HG03064 (cell line): ENCODE results near the gene STARD13.
"Not testable (repeated sequence)": the region's sequence is repeated elsewhere in the genome, so short reads cannot be mapped to it uniquely, and the experiment has no call there.

ENCODE experiments used
- ATAC-seq: cut with Tn5 transposase; IDR thresholded peaks from one replicate; pipeline ENCODE4 v1.9.1; 2021; ENCODE audit warnings: low read depth; ENCODE audit not compliant: unreplicated experiment

STARD13 gene

DNA sequence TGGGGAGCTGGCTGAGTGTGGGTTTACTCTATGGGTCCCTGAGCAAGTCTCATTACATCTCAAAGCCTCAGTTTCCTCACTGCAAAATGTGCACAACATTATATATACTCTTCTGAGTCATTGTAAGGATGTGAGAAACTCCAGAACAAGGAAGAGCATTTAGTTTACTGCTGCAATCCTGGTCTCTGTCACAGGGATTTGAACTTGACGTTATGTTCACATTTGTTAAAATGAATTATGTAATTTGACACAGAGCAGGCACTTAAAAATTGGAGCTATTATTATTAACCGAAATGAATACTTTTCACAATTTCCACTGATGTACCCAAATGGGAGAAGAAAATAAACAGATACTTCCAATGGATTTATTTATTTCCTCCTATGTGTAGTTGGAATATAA lies 101.0 kb downstream of the STARD13 start:
- ATAC-seq = no peak

DNA sequence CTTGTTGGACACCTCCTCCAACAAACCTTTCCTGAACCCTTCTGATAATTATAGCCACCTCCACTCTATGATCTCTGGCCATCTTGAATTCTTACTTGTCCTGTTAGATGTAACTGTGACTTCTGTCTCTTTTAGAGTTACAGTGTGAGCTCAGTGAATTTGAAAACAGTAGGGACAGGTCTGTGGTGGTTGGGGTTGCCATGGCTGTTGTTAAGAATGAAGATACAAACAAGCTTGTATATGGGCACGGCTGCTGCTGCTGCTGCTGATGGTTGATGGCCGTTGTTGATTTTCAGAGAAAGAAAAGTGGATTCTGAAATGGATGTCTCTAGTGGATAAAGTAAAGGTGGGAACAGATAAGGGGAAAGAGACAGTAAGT lies 101.5 kb downstream of the STARD13 start:
- no peak for ATAC-seq

DNA sequence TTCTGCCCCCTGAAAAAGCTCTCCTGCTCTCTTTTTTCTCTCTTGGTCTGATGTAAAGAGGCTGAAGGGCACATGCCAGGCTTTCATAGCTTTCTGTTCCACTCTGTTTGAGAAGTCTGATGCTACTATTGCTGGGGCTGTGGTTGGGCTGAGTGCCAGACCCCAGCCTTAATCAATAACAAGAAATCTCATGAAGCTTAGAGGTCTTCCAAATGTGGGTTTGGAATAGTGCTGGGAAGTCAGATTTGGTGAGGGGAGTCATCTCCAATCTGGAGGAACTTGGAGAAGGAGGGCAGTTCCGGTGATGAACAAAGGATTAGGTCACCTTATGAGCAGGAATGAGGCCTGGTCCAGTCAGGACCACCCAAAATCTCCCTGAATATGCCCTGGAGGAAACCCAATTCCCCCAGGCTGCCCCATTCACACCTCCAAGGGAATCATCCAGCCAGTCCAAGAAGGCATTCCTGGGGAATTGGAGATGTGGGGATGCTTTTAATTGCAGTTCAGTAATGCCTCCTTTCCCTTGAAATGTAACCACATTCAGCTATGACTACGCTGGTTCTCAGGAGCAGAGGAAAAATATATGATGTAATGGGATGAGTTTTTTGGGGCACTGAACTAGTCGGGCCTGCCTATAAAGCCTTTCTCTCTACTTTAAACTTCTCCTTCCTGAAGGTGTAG lies 102.0 kb downstream of the STARD13 start:
- no peak for ATAC-seq

DNA sequence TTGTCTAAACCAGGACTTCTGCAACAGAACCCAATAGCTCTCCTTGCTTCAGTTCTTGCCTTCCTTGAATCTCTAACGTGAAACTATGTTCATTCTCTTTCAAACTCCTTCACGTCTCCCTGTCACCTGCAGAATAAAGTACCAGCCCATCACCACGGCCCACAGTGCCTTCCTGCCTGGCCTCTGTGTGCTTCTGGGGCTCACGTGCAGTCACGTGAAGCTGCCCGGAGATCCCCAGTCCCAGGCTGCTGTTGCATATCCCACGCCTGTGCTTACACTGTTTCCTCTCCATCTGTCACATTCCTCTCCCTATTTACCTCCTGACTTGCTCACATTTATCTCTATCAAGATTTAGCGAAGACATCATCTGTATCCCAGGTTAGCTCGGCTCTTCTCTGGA lies 102.8 kb downstream of the STARD13 start:
- ATAC-seq = peak; percentile 45

DNA sequence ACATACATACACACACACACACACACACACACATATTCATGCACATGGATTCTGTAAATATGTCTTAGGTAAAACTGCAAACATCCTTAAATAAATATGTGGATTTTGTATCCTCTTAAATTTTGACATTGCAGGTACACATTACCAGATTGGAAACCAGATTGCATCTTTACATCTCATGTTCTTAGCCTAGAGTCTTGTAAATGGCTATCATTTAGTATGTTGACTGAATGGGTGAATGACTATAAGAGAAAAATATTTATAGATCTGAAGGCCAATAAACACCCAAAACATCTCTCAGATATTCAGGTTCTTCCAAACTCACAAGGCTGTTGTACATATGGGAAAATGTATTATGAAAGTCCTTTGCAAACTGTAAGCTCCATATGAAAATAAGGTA lies 104.3 kb downstream of the STARD13 start:
- ATAC-seq = no peak

DNA sequence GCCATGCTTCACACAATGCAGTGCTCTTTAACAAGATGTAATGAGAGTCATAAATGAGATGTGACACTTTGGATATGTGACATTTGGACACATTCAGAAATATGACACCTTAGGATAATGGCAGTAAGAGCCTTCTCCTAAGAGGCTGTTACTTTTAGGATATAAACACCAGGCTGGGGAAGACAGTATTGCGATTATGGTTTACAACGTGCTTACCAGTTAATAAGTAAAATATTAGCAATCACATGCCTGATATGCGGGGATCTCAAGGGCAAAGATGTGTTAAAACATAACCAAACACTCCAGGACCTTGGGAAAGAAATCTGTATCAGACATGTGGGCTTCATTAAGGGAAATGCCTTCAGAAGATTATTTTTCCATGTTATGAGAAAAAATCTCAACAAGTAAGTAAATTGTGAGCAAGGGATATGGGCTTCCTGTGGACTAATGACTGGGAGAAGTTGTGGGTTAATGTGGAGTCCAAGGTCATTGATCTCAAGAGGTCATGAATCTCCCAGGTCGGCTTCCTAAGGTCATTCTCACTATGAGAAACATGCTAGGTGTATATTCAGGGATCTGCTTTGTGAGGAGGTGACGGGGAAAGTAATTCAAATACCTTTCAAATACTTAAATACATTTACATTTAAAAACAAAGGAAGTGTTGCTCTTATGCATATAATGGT lies 105.3 kb downstream of the STARD13 start:
- ATAC-seq = no peak

DNA sequence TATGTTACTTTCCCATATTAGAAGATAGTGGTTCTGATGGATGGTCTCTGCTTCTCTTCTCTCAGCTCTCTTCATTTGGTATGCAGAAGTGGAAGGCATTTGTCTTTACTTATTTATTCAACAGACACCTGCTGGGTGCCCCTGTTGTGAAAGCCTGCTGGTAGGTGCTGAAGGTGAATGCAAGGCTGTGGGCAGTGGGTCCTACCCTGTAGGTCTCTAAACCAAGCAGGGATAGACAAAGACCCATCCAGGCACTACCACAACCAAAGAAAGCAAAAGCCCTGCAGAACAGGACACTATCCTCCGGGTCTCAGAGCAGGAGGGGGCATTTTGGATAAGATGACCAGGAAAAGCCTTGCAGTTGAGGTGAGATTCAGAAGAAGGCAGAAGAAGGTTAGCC lies 106.1 kb downstream of the STARD13 start:
- no peak for ATAC-seq

DNA sequence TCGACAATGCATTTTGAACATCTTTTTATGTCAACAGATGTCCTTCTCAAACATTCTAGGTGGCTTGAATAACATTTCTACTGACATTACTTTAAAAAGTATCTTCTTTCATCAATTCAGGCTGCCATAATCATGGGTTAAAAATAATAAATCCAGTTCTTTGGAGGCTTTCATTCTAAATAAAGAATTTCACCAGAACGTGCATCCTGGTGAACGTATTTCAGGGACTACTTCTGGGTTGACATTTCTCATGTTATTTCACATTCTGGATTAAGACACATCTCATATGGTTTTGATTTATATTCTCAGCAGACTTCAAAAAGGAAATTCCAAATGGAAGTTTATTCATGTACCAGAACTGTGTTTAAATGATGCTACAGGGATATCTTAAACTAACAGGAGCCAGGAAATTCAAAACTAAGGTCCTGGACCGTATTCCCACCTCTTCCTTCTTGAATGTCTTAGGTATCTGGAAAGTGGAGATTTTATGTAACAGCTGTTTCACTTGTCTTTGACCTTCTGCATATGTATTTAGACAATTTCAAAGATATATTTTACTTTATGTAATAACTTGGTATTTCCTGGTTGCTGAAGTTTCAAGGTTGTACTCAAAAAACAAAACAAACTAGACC lies 107.2 kb downstream of the STARD13 start:
- no peak for ATAC-seq

DNA sequence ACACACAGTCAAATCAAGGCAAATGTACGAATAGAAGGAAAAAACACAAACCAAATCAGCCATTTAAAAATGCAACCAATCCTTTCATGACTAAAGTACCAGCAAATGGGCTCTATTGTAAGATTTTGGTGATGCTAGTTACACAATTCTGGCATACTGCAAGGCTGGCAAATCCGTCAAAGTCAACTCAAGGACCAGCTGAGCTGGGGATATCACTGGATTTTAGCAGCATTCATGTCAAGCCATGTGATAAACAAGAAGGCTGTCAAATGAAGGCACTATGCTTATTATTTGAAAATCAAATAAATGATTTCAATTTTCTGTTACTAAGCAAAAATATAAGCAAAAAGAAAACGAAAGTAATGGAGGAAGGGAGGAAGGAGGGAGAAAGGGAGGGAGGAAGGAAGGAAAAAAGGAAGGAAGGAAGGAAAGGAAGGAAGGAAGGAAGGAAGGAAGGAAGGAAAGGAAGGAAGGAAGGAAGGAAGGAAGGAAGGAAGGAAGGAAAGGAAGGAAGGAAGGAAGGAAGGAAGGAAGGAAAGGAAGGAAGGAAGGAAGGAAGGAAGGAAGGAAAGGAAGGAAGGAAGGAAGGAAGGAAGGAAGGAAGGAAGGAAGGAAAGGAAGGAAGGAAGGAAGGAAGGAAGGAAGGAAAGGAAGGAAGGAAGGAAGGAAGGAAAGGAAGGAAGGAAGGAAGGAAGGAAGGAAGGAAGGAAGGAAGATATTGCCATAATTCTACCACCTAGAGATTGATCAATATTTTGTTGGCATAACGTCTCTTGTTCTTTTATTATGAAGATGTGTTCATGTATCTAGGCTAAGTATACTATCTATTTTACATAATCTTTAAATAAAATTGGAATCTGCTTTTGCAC lies 108.0 kb downstream of the STARD13 start:
- ATAC-seq = not testable (repeated sequence)

DNA sequence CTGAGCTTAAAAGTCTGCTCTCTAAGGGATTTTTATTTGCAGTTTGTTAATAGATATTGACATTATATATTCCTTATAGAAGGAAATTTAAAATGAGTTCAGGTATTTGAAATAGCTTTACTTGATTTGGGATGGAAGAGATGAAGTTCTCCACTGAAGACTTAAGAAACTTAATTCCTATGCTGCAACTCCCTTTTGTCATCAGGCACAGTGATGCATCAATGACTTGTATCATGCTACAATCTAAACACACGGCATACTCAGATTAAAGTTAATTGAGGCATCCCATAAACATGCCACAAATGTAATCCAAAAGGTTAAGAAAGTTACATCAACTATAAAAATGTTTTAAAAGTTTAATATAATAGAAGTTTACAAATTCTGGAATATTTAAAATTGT lies 109.0 kb downstream of the STARD13 start:
- ATAC-seq = no peak

DNA sequence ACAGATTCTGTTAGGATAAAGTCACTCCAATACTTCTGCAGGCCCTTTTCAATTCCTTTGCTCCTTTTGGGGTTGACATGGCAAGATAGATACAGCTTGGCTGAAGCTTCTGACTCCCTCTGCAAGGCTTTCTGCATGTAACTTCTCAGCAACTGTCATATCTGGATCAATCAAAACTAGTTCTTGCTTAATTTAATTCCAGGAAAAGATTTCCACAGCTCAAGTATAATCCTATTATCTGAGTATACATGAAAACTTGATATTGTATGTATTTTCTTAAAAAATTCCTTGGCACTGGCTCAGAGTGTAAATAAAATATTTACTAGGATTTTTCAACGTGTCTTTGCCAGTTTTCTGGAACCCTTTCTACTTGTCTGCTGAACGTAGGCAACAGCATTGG lies 109.6 kb downstream of the STARD13 start:
- ATAC-seq = no peak

DNA sequence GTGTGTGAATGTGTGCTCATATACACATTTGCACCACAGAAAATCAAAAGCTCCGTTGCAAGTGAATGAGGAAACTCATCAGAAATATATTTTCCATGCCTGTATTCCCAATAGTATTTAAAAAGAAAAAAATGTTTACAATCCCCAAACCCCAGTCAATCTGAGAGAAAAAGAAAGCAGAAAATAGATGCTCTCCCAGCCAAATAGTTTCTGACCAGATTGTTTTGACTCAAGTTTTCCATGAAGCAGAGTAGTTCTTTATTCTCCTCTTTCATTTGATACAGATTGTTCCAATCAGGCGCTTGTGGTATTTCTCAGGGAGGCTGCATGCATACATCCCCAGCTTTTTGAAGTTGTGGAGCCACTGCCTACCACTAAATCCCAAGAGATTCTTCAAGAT lies 110.6 kb downstream of the STARD13 start:
- ATAC-seq = no peak

DNA sequence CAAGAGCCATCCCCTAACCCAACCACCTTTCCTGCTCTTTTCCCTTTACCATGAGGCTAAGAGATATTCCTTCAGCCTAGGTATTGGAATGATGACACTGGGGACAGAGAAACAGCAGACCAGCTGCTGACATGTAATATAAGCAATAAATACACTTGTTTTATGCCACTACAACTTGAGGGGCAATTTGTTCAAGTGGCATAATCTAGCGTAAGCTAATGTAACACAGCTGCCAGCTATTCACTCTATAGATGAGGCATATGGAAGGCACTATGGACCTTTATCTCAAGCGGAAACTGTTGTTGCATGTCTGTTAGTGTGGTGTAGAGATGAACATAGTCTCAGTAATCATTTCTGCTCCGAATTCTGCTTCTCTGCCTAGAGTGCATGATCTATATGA lies 111.1 kb downstream of the STARD13 start:
- no peak for ATAC-seq

DNA sequence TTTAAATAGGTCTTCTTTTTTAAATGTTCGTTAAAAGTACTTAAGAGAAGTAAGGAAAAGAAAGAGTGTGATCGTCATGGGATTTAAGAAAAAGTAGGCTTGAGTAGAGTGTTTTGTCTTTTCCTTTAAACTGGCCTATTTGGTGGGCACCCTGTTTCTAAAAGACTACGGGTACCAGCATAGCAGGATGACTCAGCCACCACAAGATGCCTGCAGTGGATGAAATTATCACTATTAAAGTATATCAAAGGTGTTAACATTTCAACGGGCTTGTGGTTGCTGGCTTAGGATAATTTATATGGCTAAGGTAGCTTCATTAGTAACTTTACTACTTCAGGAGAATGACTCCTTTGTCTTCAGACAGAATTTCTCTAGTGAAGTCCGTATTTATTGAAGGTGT lies 112.6 kb downstream of the STARD13 start:
- ATAC-seq = no peak

DNA sequence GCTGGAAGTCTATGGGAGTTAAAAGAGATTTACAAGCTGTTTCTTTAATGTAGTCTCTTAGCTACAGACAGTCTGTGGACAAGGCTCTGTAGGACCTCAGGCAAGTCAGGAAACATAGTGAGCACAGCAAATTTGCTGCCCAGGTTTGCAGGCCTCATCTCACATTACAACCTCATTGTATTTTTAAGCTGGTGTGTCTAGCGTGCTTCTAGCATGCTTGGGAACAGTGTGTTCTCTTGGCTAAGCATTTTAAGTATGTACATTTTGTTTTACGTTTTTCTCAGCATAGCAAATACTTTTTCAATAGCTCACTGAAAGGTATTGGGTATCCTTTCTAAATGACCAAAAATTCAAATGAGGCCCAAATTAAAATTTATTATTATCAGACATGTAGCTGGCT lies 113.2 kb downstream of the STARD13 start:
- no peak for ATAC-seq

DNA sequence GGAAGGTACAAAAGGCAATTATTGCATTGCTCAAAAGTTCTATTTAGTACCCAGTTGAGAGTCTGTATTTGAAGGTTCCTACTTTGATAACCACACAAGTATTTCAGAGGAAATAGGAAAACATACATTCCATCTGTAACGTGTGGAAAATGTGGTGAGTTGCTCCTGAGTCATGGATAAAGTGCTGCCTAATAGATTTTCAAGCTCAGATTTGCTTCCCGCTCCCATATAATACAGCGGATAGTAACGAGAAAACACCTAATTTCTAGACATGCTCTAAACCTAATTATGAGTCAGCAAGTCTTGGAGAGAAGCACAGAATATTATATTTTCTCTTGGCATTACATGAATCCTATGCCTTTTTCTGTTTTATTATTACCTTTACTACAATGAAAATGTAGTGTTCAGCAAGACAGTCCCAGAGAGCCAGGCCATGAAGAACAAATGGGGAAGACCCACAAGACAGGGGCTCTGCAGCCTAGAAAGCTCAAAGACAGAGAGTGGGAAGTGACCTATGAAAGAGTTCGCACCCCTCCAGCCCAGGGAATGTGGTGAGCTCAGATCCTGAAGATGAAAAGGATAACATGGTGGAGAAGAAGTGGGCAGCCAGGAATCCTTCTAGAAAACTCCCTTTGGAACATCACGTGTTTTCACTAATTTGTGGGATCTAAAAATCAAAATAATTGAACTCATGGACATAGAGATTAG lies 116.1 kb downstream of the STARD13 start:
- ATAC-seq = no peak

DNA sequence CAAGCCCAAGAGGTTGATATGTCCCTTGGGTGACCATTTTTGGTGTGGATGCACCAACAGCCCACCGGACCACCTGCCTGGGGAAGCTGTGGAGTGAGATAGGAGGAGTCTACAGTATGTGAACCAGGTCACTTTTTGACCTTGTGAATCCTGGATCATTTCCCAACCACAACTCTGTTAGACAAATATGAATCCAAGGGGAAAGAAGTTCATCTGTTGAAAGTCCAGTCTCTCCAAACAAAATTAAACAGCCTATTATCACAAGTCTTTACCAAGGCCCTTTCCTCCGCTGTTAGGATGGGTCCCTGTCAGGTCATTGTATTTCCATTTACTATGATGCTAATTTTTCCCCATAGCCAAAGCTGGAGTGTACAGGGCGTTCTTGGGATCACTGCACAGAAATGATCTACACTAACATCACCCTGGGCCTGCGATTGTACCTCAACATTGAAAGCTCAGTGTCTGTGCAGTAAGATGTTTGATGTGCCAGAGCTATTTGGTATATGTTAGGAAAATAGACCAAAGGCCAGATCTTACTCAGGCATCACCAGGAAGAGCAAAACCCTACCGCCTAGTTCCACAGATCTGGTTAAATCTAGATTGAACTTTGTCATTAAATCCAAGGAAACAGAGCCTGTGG lies 117.1 kb downstream of the STARD13 start:
- no peak for ATAC-seq

DNA sequence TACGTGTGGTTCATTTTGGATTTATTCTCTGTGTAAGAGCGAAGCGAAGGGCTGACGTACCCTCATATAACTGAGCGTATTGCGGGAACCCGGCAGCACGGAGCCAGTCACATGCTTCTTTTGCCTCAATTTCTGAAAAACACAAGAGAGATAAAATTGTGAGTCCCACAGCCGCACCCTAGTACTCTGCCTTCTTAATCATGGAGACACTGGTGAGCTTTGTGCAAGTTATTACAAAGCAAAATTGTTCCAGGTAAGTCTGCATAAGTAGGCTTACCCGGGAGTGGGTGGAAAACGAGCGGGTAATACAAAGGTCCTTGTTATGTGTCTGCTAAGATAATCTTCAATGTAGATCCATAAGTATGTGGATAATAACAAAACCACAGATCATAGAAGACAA lies 118.1 kb downstream of the STARD13 start:
- ATAC-seq = no peak

DNA sequence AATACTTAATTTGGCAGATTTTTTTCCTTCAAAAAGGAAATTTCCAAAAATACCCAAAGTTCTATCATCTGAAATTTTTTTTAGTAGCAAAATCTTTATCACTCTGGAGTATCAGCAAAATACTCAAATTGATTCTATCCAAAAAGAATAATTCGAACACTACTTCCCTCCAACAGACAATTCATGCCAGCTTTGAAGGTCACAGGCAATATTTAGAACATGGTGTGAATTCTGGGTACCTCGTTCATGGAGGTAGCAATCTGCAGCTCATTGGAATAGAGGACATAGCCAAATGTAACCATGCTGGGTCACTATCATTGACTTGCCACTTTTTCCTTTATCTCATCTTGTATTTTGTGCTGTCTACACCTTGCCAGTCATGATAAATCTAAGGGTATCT lies 119.8 kb downstream of the STARD13 start:
- ATAC-seq = no peak

DNA sequence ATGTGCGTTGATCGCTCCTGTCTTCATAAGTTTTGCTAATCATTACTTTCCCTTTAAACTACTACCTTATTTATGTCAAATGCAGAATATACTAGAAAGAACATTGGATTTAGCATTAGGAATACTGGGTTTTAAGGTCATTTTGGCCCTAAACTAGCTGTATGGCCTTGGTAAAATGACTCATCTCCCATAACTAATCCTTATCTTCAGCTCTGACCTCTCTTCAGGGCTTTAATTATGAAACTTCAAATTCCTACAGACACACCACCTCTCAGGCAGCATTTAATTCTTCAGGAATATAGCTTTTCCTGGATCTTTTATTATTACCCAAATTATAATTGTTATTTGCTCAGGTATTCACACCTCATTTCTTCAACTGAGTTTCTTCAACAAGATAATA lies 121.2 kb downstream of the STARD13 start:
- no peak for ATAC-seq
